ENCODE data around the gene EPHB6.

EPHB6 gene

GRCh38 chr7:142891490-142892082 lies 36.7 kb downstream of the EPHB6 start:
- in situ Hi-C loops (cut with MboI; ENCODE audit: low sequenced_read_pairs): no loop called here

- in situ Hi-C loops (cut with MboI; ENCODE audit: low sequenced_read_pairs): no loop called here
These were observed 38.1 kb downstream of the EPHB6 start for GRCh38 chr7:142892951-142893350.

GRCh38 chr7:142894112-142894984 lies 39.5 kb downstream of the EPHB6 start:
- in situ Hi-C loops (cut with MboI; ENCODE audit: low sequenced_read_pairs): no loop called here

GRCh38 chr7:142894985-142895593 lies 40.2 kb downstream of the EPHB6 start:
- in situ Hi-C loops (cut with MboI; ENCODE audit: low sequenced_read_pairs): no loop called here

- in situ Hi-C loops (cut with MboI; ENCODE audit: low sequenced_read_pairs): no loop called here
These were observed 41.3 kb downstream of the EPHB6 start for GRCh38 chr7:142896151-142896550.

- in situ Hi-C loops (cut with MboI; ENCODE audit: low sequenced_read_pairs): no loop called here
These were observed 42.0 kb downstream of the EPHB6 start for GRCh38 chr7:142896741-142897379.

- in situ Hi-C loops (cut with MboI; ENCODE audit: low sequenced_read_pairs): no loop called here
These were observed 42.8 kb downstream of the EPHB6 start for GRCh38 chr7:142897691-142898090.

- in situ Hi-C loops (cut with MboI; ENCODE audit: low sequenced_read_pairs): no loop called here
These were observed 43.7 kb downstream of the EPHB6 start for GRCh38 chr7:142898377-142899170.

GRCh38 chr7:142899661-142900060 lies 44.8 kb downstream of the EPHB6 start:
- in situ Hi-C loops (cut with MboI; ENCODE audit: low sequenced_read_pairs): no loop called here

- in situ Hi-C loops (cut with MboI; ENCODE audit: low sequenced_read_pairs): no loop called here
These were observed 46.8 kb downstream of the EPHB6 start for GRCh38 chr7:142901426-142902259.

GRCh38 chr7:142904128-142904527 lies 49.3 kb downstream of the EPHB6 start:
- in situ Hi-C loops (cut with MboI; ENCODE audit: low sequenced_read_pairs): no loop called here

GRCh38 chr7:142905759-142906158 lies 50.9 kb downstream of the EPHB6 start:
- in situ Hi-C loops (cut with MboI; ENCODE audit: low sequenced_read_pairs): no loop called here

- in situ Hi-C loops (cut with MboI; ENCODE audit: low sequenced_read_pairs): no loop called here
These were observed 51.8 kb downstream of the EPHB6 start for GRCh38 chr7:142906643-142907042.

- in situ Hi-C loops (cut with MboI; ENCODE audit: low sequenced_read_pairs): no loop called here
These were observed 53.4 kb downstream of the EPHB6 start for GRCh38 chr7:142908290-142908689.

- in situ Hi-C loops (cut with MboI; ENCODE audit: low sequenced_read_pairs): no loop called here
These were observed 54.3 kb downstream of the EPHB6 start for GRCh38 chr7:142908921-142909890.

GRCh38 chr7:142910031-142910433 lies 55.2 kb downstream of the EPHB6 start:
- in situ Hi-C loops (cut with MboI; ENCODE audit: low sequenced_read_pairs): no loop called here

GRCh38 chr7:142910481-142910880 lies 55.6 kb downstream of the EPHB6 start:
- in situ Hi-C loops (cut with MboI; ENCODE audit: low sequenced_read_pairs): no loop called here

- in situ Hi-C loops (cut with MboI; ENCODE audit: low sequenced_read_pairs): no loop called here
These were observed 58.2 kb downstream of the EPHB6 start for GRCh38 chr7:142913051-142913450.

- in situ Hi-C loops (cut with MboI; ENCODE audit: low sequenced_read_pairs): no loop called here
These were observed 58.7 kb downstream of the EPHB6 start for GRCh38 chr7:142913566-142913965.

Data from HL-60/S4 treated with phorbol 12-myristate 13-acetate at 8.2 ng/mL for 4 days and 3 days (cell line).